ENCODE data around the gene PACSIN2. TPM values are rescaled to one million over a fixed set of nuclear protein-coding genes. Genes with fewer than 3 reads are reported as not detected.

The PACSIN2 gene
- total RNA-seq, 3 donors from 2014 or later: 43.8 to 82.7 (median 72.4) TPM

DNA sequence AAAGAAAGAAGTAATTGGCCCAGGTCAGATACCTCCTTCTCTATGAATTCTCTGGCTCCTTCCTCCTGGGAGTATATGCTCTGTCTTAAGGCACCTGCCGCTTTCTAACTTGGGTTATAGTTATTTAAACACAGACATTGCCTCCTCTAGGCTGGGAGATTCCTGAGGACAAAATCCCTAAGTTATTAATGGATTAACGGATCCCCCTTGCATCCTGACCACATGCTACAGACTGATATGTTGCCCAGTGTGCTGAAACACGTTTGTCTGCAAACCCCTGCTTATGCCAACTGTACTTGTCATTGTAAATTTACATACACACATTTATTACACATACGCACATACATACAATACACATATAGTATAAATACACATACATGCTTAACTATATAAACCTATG is 35.3 kb downstream of the PACSIN2 start:
- Histone ChIP-seq H3K27me3 (no peaks in the 10 kb centered on the region), H3K4me1 (peaks cover 9 to 16% of the 10 kb centered on the region in 2 donors), H3K4me3 (no peak overlapping the region), H3K27ac (peak overlapping the region; percentile 88 to 90), H3K9me3 (no peaks in the 10 kb centered on the region), H3K36me3 (no peaks in the 10 kb centered on the region)
- DNase-seq (ENCODE audit: low spot score in 2 of 2): no peak
- intact Hi-C loops (cut with DNase I; ENCODE audit: low total_unique reads): no loop called here
- no peak for TF ChIP-seq POLR2A (IDR thresholded peaks at IDR 0.05)
- TF ChIP-seq POLR2AphosphoS5 (IDR thresholded peaks at IDR 0.05): no peak
- TF ChIP-seq, protein P1, sequence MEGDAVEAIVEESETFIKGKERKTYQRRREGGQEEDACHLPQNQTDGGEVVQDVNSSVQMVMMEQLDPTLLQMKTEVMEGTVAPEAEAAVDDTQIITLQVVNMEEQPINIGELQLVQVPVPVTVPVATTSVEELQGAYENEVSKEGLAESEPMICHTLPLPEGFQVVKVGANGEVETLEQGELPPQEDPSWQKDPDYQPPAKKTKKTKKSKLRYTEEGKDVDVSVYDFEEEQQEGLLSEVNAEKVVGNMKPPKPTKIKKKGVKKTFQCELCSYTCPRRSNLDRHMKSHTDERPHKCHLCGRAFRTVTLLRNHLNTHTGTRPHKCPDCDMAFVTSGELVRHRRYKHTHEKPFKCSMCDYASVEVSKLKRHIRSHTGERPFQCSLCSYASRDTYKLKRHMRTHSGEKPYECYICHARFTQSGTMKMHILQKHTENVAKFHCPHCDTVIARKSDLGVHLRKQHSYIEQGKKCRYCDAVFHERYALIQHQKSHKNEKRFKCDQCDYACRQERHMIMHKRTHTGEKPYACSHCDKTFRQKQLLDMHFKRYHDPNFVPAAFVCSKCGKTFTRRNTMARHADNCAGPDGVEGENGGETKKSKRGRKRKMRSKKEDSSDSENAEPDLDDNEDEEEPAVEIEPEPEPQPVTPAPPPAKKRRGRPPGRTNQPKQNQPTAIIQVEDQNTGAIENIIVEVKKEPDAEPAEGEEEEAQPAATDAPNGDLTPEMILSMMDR (IDR thresholded peaks at IDR 0.05): no peak

DNA sequence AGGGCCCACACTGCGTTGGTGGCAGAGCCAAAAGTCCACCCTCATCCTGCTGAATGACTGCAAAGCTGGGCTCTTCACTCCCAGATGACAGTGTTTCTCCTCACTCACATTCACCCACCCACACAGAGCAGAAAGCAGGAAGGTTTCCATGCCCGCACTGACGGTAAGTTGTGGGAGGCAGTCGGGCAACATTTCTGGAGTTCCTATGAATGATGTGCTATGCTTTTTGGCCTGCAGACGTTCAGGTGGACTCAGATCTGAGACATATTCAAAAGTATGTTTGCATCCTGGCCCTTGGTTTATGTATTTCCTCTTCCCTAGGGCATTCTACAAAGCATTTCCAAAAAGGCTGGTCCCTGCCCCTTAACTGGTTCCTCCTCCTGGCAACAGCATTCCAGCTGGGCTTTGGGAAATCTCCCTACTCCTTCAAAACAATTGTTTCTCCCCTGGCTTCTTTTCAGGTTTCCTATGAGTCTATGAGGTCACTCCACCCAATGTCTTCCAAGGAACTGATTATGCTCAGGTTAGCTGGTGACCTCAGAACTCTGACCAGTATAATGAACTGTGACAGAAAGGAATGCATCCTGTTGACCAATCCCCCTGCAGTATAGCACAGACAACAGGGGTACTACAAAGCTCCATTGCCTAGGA is 36.4 kb downstream of the PACSIN2 start:
- Histone ChIP-seq H3K9me3 (no peaks in the 10 kb centered on the region), H3K27me3 (no peaks in the 10 kb centered on the region), H3K4me3 (peak overlapping the region in 1 of 3 donors; percentile 27), H3K36me3 (no peaks in the 10 kb centered on the region), H3K27ac (peak overlapping the region; percentile 88 to 90), H3K4me1 (peaks cover 9 to 16% of the 10 kb centered on the region in 2 donors)
- DNase-seq (ENCODE audit: low spot score in 2 of 2): peak in 1 of 2 donors; percentile 87
- intact Hi-C loops (cut with DNase I; ENCODE audit: low total_unique reads): no loop called here
- TF ChIP-seq POLR2AphosphoS5 (IDR thresholded peaks at IDR 0.05): peak; percentile 50 to 63 (median 63)
- TF ChIP-seq POLR2A (IDR thresholded peaks at IDR 0.05): no peak

DNA sequence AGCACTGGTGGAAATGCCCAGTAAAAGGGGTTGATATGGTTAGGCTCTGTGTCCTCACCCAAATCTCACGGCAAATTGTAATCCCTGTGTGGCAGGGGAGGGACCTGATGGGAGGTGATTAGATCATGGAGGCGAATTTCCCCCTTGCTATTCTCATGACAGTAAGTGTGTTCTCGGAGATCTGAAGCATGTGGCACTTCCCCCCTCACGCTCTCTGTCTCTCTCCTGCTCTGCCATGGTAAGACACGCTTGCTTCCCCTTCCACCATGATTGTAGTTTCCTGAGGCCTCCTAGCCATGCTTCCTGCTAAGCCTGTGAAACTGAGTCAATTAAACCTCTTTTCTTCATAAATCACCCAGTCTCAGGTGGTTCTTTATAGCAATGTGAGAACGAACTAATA is 37.4 kb downstream of the PACSIN2 start:
- no peaks in the 10 kb centered on the region for H3K36me3 ChIP-seq
- no peak for DNase-seq (ENCODE audit: low spot score in 2 of 2)
- no peaks in the 10 kb centered on the region for H3K9me3 ChIP-seq
- H3K27ac ChIP-seq: peak overlapping the region; percentile 88 to 90
- no peaks in the 10 kb centered on the region for H3K27me3 ChIP-seq
- H3K4me1 ChIP-seq: peaks cover 9 to 21% of the 10 kb centered on the region in 2 donors
- no peak for TF ChIP-seq POLR2AphosphoS5 (IDR thresholded peaks at IDR 0.05)
- TF ChIP-seq, protein P1 (IDR thresholded peaks at IDR 0.05): no peak
- TF ChIP-seq POLR2A (IDR thresholded peaks at IDR 0.05): no peak
- H3K4me3 ChIP-seq: no peak overlapping the region
- intact Hi-C loops (cut with DNase I; ENCODE audit: low total_unique reads): no loop called here

- no peaks in the 10 kb centered on the region for H3K9me3 ChIP-seq
- TF ChIP-seq, protein P1 (IDR thresholded peaks at IDR 0.05): no peak
- TF ChIP-seq POLR2AphosphoS5 (IDR thresholded peaks at IDR 0.05): no peak
- no peak for TF ChIP-seq POLR2A (IDR thresholded peaks at IDR 0.05)
- no peak for DNase-seq (ENCODE audit: low spot score in 2 of 2)
- intact Hi-C loops (cut with DNase I; ENCODE audit: low total_unique reads): no loop called here
- H3K27me3 ChIP-seq: no peaks in the 10 kb centered on the region
- H3K27ac ChIP-seq: peak overlapping the region; percentile 79 to 88
- no peak overlapping the region for H3K4me3 ChIP-seq
- H3K4me1 ChIP-seq: peaks cover 9 to 21% of the 10 kb centered on the region in 2 donors
- H3K36me3 ChIP-seq: no peaks in the 10 kb centered on the region
Measured at GRCh38 chr22:42976217-42976933, 38.6 kb downstream of the PACSIN2 start.

GRCh38 chr22:42974223-42974622 is 40.7 kb downstream of the PACSIN2 start:
- TF ChIP-seq, protein P1 (IDR thresholded peaks at IDR 0.05): no peak
- H3K9me3 ChIP-seq: no peaks in the 10 kb centered on the region
- intact Hi-C loops (cut with DNase I; ENCODE audit: low total_unique reads): no loop called here
- H3K36me3 ChIP-seq: no peaks in the 10 kb centered on the region
- peak overlapping the region; percentile 33 to 49 for H3K27ac ChIP-seq
- H3K27me3 ChIP-seq: no peaks in the 10 kb centered on the region
- DNase-seq (ENCODE audit: low spot score in 2 of 2): no peak
- peaks cover 9 to 21% of the 10 kb centered on the region in 2 donors for H3K4me1 ChIP-seq
- H3K4me3 ChIP-seq: no peak overlapping the region

Data from breast epithelium (tissue), 4 donors.